Activated naive CD8-positive, alpha-beta T cell (primary cell): Measurements from ENCODE around the gene TRAF1.
A peak's percentile ranks its signal among the peaks of the same experiment; 100 is the strongest.
"Not testable (repeated sequence)": the region's sequence is repeated elsewhere in the genome, so short reads cannot be mapped to it uniquely, and the experiment has no call there.

Experiments
- H3K27ac Mint-ChIP-seq: one replicate; pipeline ENCODE4 v1.8.0; 2021; ENCODE audit warnings: mixed read lengths
- H3K27me3 Mint-ChIP-seq: one replicate; pipeline ENCODE4 v1.8.0; 2021; ENCODE audit warnings: mixed read lengths
- H3K36me3 Mint-ChIP-seq: one replicate; pipeline ENCODE4 v1.8.0; 2021; ENCODE audit warnings: mixed read lengths
- H3K4me1 Mint-ChIP-seq: one replicate; pipeline ENCODE4 v1.8.0; 2021; ENCODE audit warnings: low read depth, mixed read lengths
- H3K4me3 Mint-ChIP-seq: one replicate; pipeline ENCODE4 v1.8.0; 2021; ENCODE audit warnings: mild to moderate bottlenecking, mixed read lengths
- H3K9me3 Mint-ChIP-seq: one replicate; pipeline ENCODE4 v1.8.0; 2021; ENCODE audit warnings: low read depth, mixed read lengths

TRAF1 gene, protein sequence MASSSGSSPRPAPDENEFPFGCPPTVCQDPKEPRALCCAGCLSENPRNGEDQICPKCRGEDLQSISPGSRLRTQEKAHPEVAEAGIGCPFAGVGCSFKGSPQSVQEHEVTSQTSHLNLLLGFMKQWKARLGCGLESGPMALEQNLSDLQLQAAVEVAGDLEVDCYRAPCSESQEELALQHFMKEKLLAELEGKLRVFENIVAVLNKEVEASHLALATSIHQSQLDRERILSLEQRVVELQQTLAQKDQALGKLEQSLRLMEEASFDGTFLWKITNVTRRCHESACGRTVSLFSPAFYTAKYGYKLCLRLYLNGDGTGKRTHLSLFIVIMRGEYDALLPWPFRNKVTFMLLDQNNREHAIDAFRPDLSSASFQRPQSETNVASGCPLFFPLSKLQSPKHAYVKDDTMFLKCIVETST

DNA sequence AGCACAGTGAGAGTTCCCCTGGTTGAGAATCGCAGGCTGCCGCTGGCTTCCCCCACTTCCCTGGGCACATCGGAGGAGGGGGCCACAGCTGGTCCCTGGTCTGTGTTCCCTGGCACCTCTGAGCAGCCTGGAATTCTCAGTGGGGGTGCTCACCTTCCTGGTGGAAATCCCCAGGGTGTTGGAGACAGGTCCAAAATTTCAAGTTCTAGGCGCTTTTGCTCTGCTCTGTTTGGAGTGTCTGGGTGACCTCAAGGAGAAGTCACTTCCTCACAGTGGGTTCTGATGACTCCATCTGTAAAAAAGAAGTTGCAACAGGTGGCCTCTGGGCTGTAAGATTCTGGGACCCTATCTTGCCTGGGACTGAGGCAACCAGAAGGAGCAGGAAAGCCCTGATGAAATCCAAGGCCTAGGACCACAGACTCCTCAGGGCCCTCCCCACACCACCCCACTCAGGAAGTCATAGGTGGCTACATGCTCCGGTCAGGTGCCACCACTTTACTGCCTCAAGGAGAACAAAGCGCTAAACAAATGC lies at the start of gene TRAF1:
TRAF1 (minus strand) TSS at position 400 of the 532 bp plus-strand sequence. CDS start 721 bp downstream, outside the sequence.
- Mint-ChIP-seq H3K36me3 (peaks cover 29% of the 10 kb centered on the region), H3K9me3 (no peaks in the 10 kb centered on the region), H3K27me3 (no peaks in the 10 kb centered on the region), H3K4me3 (peak within 1 kb of the TSS; percentile 94), H3K27ac (peak within 1 kb of the TSS; percentile 98), H3K4me1 (peaks cover 64% of the 10 kb centered on the region)

DNA sequence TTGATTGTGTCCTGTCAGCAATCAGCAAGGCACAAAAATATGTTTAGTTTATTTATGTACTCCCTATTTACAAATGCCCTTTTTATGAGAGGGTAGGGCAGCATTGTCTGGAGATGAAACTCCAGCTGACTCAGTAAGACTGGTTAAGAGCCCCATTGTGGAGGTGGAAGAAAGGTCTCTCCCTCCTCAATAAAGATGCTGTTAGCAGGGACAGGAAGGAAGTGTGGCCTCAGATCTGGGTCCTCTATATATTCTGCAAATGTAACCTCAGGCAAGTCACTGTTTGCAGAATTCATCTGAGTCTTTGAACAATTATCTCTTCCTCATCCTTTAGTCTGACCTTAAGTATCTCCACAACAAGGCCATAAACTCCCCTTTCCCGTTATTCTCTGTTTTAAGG lies 48.3 kb upstream of the TRAF1 start:
- H3K4me3 Mint-ChIP-seq: no peak overlapping the region
- peaks cover 18% of the 10 kb centered on the region for H3K4me1 Mint-ChIP-seq
- no peaks in the 10 kb centered on the region for H3K9me3 Mint-ChIP-seq
- no peaks in the 10 kb centered on the region for H3K27me3 Mint-ChIP-seq
- no peaks in the 10 kb centered on the region for H3K36me3 Mint-ChIP-seq
- peak overlapping the region; percentile 66 for H3K27ac Mint-ChIP-seq

DNA sequence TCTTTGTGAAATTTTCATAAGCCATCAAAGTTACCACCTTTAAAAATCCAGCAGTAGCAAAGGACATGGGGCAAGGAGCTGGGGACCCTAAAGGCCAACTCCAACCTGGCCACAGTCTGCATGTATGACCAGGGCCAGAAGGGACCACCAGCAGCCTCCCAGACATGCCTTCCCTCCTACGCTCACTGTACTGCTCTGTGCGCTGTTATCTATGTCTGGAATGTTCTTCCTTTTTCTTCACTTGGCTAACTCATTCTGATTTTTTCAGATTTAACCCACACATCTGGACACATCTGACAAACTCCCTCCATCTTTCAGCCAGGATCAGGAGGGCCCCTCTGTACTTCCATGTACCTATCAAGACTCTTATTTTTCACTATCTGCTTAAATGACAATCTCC lies 47.6 kb upstream of the TRAF1 start:
- peaks cover 18% of the 10 kb centered on the region for H3K4me1 Mint-ChIP-seq

DNA sequence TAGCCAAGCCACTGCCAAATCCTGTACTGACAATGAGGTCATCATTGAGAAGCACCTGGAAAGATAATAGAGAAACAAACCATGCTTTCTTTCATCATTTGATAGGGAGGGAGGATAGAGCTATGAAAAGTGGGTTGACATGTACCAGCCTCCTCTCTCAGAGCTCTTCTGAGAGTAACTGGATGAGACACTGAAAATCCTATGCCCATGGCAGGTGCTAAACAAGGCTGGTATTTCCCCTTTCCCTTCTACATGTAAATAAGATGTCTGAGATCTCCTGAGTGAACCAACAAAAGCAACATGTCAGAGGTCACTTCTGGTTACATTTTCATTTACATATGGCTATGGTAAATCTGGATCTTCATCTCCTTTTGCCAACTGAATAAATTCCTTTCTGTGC lies 45.3 kb upstream of the TRAF1 start:
- Mint-ChIP-seq H3K9me3 (no peaks in the 10 kb centered on the region), H3K36me3 (no peaks in the 10 kb centered on the region), H3K27me3 (no peaks in the 10 kb centered on the region), H3K27ac (no peak overlapping the region), H3K4me1 (peaks cover 18% of the 10 kb centered on the region), H3K4me3 (no peak overlapping the region)

More for the DNA sequence above, 47.6 kb upstream of the TRAF1 start:
- no peak overlapping the region for H3K4me3 Mint-ChIP-seq
- no peaks in the 10 kb centered on the region for H3K9me3 Mint-ChIP-seq
- no peak overlapping the region for H3K27ac Mint-ChIP-seq
- no peaks in the 10 kb centered on the region for H3K27me3 Mint-ChIP-seq
- H3K36me3 Mint-ChIP-seq: no peaks in the 10 kb centered on the region

DNA sequence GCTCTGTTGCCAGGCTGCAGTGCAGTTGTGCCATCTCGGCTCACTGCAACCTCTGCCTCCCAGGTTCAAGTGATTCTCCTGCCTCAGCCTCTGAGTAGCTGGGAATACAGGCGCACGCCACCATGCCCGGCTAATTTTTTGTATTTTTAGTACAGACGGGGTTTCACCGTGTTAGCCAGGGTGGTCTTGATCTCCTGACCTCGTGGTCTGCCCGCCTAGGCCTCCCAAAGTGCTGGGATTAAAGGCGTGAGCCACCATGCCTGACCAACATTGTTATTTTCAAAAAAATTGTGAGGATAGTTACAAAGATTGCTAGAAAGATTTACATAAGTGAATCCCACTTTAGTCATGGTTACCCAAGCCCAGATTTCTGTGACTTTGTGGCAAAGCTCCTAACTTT lies 44.9 kb upstream of the TRAF1 start:
- H3K4me1 Mint-ChIP-seq: peaks cover 17% of the 10 kb centered on the region
- not testable (repeated sequence) for H3K27me3 Mint-ChIP-seq, H3K9me3 Mint-ChIP-seq, H3K4me3 Mint-ChIP-seq, H3K27ac Mint-ChIP-seq, H3K36me3 Mint-ChIP-seq

DNA sequence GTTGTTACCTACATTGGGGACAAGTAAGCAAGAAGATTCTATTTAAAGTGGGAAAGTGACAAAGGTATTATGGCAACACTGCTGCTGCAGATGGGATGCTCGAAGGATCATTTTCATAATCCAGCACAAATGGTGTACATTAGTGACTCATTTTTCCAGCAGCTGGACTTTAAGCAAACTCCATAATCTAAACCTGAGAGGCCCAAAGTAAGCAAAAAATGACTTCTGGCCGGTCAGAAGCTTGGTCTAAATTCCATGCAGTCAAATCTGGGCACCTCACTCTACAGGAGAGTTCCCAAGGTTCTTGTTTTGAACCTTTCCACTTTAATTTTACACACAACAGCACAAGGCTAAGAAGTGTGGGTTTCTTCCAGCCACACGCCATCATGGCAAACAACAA lies 43.6 kb upstream of the TRAF1 start:
- Mint-ChIP-seq H3K36me3 (no peaks in the 10 kb centered on the region), H3K27me3 (no peaks in the 10 kb centered on the region), H3K27ac (no peak overlapping the region), H3K4me1 (peaks cover 10% of the 10 kb centered on the region), H3K4me3 (no peak overlapping the region), H3K9me3 (no peaks in the 10 kb centered on the region)

DNA sequence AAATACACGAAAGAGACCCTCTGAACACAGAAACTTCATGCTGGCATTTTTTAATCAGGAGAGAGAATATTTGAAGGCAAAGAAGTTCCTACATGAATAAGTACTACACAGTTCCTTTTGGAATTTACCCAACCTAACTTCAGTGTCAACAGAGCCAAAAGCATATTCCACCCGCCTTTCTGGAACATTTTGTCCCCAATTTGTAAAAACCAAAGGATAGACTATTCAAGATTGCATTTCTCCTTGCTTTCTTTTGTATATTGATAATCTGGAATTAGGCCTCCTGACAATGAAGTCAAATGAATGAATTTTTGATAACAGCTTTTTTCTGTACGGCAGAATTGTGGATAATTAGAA lies 39.4 kb upstream of the TRAF1 start:
- H3K36me3 Mint-ChIP-seq: peaks cover 4% of the 10 kb centered on the region
- no peaks in the 10 kb centered on the region for H3K9me3 Mint-ChIP-seq
- H3K4me1 Mint-ChIP-seq: no peaks in the 10 kb centered on the region
- H3K27ac Mint-ChIP-seq: no peak overlapping the region
- H3K4me3 Mint-ChIP-seq: no peak overlapping the region
- H3K27me3 Mint-ChIP-seq: no peaks in the 10 kb centered on the region

DNA sequence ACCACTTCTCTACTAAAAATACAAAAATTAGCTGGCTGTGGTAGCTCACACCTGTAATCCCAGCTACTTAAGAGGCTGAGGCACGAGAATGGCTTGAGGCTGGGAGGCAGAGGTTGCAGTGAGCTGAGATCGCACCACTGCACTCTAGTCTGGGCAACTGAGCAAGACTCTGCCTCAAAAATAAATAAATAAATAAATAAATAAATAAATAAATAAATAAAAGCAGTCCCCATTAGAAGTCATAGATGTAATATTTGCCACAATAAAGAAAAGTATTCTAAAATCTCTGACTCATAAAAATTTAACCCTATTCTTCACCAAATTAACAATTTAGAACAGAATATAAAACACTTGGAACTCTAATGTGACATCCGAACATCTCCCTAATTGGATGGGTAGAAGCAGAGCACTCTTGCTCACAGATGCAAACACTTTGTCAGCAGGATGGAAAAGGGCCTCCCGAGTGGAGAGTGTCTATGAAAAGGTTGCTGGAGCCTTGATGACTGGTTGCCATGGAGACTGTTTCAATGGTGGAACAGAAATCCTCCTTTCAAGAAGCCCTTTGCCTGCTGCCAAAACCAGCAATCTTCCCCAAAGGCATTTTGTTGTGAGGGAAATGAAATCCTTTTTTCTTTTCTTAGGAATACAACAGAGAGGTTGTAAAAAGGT lies 38.9 kb upstream of the TRAF1 start:
- Mint-ChIP-seq H3K36me3 (peaks cover 4% of the 10 kb centered on the region), H3K27ac (no peak overlapping the region), H3K4me1 (no peaks in the 10 kb centered on the region), H3K9me3 (no peaks in the 10 kb centered on the region), H3K27me3 (no peaks in the 10 kb centered on the region), H3K4me3 (no peak overlapping the region)

DNA sequence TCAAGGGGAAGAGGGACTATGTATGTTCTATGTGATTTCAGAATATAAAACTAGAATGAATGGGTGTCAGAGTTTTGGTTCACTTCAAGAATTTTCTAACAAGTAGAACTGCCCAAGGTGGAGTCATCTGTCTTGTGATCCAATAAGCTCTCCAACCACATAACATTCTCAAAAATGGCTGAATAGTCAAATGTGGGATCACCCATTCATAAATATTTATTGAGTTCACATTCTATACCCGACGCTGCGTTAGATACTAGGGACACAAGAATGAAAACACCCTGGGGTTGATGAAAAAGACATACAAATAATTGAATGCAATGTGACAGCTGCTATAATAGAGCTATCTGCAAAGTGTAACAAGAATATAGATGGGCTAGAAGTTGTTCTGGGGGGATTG lies 35.3 kb upstream of the TRAF1 start:
- Mint-ChIP-seq H3K4me1 (no peaks in the 10 kb centered on the region), H3K4me3 (no peak overlapping the region), H3K9me3 (no peaks in the 10 kb centered on the region), H3K27ac (no peak overlapping the region), H3K27me3 (no peaks in the 10 kb centered on the region), H3K36me3 (peaks cover 4% of the 10 kb centered on the region)

DNA sequence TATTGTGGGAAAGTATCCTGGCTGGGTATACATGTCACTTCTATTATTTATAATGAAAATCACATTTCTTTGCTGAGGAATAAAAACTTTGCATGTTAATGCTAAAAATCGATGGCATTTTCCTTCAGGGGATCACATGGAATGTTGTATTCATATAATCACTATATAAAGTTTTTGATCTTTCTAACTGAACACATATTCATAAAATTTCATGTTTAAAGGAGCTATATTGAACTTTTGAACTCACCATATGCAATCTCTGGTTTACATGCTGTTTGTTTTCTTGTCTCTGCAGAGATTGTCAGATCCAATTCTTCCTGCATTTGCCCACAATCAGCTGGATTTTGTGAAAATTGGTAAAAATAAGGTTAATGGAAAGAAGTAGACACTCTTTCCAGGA lies 33.4 kb upstream of the TRAF1 start:
- Mint-ChIP-seq H3K27me3 (no peaks in the 10 kb centered on the region), H3K27ac (no peak overlapping the region), H3K36me3 (peaks cover 4% of the 10 kb centered on the region), H3K9me3 (no peaks in the 10 kb centered on the region), H3K4me1 (no peaks in the 10 kb centered on the region), H3K4me3 (no peak overlapping the region)

DNA sequence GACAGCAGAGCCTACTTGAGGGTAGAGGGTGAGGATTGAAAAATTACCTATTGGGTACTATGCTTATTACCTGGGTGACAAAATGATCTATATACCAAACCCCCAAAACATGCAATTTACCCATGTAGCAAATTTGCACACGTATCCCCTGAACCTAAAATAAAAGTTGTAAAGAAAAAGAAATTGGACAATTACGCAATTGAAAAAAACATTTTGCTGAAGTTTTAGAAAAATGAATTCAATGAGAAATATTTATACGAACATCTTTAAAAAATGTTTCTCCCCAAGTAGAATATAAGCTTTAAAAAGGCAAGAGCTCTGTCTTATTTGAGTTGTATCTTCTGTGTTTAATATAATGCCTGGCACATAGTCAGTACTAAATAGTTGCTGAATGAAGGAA lies 30.3 kb upstream of the TRAF1 start:
- H3K9me3 Mint-ChIP-seq: no peaks in the 10 kb centered on the region
- H3K27ac Mint-ChIP-seq: no peak overlapping the region
- H3K4me1 Mint-ChIP-seq: no peaks in the 10 kb centered on the region
- no peak overlapping the region for H3K4me3 Mint-ChIP-seq
- no peaks in the 10 kb centered on the region for H3K36me3 Mint-ChIP-seq
- H3K27me3 Mint-ChIP-seq: no peaks in the 10 kb centered on the region

DNA sequence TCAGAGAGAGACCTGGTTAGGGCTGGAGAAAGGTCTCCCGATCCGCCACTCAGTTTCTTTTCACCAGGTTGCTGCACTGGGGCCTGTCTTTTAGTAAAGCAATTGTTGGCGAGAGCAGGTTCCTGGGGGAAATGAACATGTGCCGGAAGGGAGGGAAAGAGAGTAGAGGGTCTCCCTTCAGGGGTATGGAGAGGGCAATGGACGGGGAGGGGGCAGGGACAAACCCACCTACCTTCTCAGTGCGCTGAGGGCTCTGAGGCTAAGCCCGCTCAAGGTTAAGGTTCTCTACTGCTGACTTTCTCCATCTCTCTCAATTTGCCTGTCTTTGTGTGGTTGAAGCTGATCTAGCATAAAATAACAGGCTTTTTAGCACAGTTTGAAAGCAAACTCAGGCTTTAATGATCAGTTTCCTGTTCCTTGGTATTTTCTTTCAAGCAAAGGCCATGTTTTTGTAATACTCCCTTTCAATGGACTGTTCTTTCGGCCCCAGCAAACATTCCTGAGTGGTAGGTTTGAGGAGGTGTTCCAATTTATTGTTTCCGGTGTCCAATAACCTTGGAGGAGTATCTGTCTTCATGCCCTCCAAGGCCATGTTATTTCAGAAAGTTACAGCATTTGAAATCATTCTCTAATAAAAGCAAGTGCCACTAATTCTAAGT lies 25.5 kb upstream of the TRAF1 start:
- H3K4me3 Mint-ChIP-seq: no peak overlapping the region
- H3K27me3 Mint-ChIP-seq: no peaks in the 10 kb centered on the region
- no peaks in the 10 kb centered on the region for H3K36me3 Mint-ChIP-seq
- no peak overlapping the region for H3K27ac Mint-ChIP-seq
- no peaks in the 10 kb centered on the region for H3K9me3 Mint-ChIP-seq
- no peaks in the 10 kb centered on the region for H3K4me1 Mint-ChIP-seq

DNA sequence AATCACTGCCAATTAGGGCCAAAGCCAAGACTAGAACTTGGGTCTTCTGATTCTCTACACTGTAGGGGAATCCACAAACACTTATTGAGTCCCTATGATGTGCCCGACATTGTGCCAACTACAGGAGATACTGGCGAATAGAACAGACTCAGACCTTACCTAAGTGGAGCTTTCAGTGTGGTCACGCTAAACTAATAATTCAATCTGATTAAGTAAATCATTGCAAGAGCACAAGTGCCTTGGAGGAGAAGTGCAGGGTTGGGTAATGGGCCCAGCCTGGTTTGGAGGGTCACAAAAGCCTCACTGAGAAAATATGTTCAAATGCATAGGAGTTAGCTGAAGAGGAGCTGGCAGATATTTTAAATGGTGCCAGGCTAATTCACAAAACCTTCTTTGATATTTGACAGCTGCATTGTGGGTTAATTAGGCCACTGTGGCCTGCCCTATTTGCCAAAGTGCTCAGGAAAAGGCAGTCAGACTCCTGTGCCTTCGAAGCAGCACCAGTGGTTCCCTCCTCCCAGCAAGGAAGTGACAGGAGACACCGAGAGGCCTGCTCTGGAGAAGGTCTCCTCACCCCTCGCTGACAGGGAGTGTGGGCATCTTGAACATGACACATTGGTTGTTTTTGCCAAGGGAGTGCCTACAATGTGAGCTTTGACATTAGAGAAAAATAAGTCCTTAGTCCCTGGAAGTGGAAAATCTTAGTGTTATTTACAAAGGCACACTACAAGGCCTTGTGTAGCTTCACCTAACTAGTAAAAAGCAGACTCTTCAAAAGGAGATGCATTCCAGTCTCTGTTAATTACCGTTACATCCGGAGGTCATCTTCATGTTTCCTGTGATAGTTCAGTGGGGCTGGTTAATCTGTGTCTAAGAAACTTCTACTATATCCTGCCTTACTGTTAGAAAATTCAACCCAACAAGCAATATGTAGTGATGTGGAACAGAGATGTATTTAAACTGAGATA lies 24.1 kb upstream of the TRAF1 start:
- no peak overlapping the region for H3K27ac Mint-ChIP-seq
- H3K4me3 Mint-ChIP-seq: no peak overlapping the region

DNA sequence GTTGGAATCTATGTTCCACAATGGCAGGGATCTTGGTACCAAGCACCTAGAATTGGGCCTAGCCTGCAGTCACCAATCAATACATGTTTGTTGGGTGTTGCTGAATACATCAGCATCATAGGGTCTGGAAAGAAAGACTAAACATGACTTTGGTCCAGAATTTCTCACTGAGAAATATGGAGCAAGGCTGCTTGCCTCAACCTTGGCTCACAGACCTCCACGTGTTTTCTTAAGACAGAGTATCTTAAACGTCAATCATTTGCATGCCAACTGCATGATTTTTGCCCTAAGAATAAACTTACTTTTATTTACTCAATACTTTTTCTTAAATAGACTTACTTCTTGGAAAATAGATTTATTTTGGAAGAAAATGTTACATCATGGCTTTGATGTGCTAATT lies 22.7 kb upstream of the TRAF1 start:
- H3K4me3 Mint-ChIP-seq: no peak overlapping the region
- no peaks in the 10 kb centered on the region for H3K36me3 Mint-ChIP-seq
- no peaks in the 10 kb centered on the region for H3K27me3 Mint-ChIP-seq
- H3K27ac Mint-ChIP-seq: no peak overlapping the region
- H3K4me1 Mint-ChIP-seq: no peaks in the 10 kb centered on the region
- H3K9me3 Mint-ChIP-seq: no peaks in the 10 kb centered on the region

More for the DNA sequence above, 24.1 kb upstream of the TRAF1 start:
- Mint-ChIP-seq H3K9me3 (no peaks in the 10 kb centered on the region), H3K27me3 (no peaks in the 10 kb centered on the region), H3K4me1 (no peaks in the 10 kb centered on the region), H3K36me3 (no peaks in the 10 kb centered on the region)
